ENCODE data around the gene EEF1AKMT3.

Gene EEF1AKMT3

DNA sequence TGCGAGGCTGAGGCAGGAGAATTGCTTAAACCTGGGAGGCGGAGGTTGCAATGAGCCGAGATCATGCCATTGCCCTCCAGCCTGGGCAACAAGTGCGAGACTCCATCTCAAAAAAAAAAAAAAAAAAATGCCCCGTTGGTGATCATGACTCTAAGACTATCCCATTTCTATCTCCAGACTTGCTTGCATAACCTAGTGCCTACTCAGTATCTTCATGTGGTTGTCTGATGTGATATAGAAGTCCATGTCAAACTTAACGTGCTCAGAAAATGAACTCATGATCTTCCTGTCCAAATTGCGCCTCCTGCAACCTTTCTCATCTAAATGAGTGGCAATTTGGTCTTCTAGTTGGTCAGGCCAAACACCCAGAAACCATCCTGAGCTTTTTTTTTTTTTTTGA, 5.5 kb downstream of the EEF1AKMT3 start:
- H3K27ac ChIP-seq, result no peak overlapping the region
- no peak for TF ChIP-seq ZFX (IDR thresholded peaks at IDR 0.05)
- TF ChIP-seq, protein P1, sequence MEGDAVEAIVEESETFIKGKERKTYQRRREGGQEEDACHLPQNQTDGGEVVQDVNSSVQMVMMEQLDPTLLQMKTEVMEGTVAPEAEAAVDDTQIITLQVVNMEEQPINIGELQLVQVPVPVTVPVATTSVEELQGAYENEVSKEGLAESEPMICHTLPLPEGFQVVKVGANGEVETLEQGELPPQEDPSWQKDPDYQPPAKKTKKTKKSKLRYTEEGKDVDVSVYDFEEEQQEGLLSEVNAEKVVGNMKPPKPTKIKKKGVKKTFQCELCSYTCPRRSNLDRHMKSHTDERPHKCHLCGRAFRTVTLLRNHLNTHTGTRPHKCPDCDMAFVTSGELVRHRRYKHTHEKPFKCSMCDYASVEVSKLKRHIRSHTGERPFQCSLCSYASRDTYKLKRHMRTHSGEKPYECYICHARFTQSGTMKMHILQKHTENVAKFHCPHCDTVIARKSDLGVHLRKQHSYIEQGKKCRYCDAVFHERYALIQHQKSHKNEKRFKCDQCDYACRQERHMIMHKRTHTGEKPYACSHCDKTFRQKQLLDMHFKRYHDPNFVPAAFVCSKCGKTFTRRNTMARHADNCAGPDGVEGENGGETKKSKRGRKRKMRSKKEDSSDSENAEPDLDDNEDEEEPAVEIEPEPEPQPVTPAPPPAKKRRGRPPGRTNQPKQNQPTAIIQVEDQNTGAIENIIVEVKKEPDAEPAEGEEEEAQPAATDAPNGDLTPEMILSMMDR (conservative IDR thresholded peaks at IDR 0.05), result no peak

DNA sequence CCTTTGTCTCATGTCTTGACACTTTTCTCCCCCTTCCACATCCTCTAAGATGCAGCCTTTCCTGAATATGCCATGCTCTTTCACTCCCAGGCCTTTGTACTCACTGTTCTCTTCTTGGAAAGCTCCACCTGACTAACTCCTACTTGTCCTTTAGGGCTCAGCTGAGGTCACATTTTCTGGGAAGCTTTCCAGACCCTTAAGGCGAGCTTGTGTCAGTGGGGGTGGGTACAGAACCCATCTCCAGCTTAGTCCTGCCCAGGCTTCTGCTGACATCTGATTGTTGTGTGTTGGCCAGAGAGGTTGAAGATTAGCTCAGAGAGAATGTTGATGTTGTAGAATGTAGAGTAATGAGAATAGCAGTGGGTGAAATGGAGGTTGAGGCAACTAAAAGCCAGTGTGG, 7.3 kb downstream of the EEF1AKMT3 start:
- TF ChIP-seq, protein P1 (conservative IDR thresholded peaks at IDR 0.05), result no peak
- no peak for TF ChIP-seq ZFX (IDR thresholded peaks at IDR 0.05)
- no peak overlapping the region for H3K27ac ChIP-seq

DNA sequence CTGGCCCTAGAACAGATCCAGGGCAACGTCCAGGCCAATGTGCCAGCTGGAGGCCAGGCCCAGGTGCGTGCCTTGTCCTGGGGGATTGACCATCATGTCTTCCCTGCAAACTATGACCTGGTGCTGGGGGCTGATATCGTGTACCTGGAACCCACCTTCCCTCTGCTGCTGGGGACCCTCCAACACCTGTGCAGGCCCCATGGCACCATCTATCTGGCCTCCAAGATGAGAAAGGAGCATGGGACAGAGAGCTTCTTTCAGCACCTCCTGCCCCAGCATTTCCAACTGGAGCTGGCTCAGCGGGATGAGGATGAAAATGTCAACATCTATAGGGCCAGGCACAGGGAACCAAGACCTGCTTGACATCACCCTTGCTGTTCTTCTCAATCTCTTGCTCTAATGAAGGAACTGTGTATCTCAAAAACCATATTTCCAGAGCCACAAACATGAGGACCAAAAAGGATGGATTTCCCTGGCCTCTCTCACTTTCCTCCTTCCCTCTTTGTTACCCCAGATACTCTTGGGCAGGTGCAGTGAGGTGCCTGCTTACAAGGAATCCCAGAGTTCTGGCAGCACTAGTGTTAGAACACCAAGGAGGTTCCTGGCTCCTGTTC, 8.0 kb downstream of the EEF1AKMT3 start:
- TF ChIP-seq ZFX (IDR thresholded peaks at IDR 0.05), result no peak
- TF ChIP-seq, protein P1 (conservative IDR thresholded peaks at IDR 0.05), result no peak

DNA sequence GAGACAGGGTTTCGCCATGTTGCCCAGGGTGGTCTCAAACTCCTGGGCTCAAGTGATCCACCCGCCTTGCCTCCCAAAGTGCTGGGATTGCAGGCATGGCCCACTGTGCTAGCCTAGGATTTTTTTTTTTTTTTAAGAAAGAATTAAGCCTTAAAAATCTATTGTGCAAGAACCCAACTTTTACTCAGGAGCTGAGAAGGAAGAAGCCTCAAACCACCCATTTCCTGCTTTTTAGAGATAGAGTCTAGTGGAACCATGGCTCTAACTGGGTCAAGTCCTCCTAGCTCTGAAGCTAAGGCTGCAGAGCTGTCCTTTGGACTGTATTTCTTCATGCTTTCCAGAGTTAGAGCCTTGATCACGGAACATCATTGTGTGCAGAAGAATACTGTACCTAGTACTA, 8.8 kb downstream of the EEF1AKMT3 start:
- no peak overlapping the region for H3K27ac ChIP-seq
- TF ChIP-seq, protein P1 (conservative IDR thresholded peaks at IDR 0.05), result no peak
- TF ChIP-seq ZFX (IDR thresholded peaks at IDR 0.05), result no peak

More for the DNA sequence above, 8.0 kb downstream of the EEF1AKMT3 start:
- no peak overlapping the region for H3K27ac ChIP-seq

DNA sequence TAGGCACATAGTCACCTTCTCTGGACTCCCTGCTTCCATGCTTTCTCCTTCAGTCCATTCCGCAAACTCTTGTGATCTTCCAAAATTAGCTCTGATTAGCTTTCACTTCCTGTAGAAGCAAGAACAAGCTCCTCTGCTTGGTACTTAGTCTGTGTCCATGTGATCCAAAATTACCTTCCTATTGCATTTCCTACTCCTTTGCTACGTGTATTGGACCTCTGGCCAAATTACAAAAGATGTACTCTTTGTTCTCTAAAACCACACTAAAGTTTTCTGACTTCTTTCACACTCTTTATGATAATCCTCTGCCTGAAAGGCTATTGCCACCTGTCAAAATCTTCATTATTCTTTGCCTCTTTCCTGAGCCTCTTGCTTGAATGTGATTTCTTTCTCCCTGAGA, 9.4 kb downstream of the EEF1AKMT3 start:
- TF ChIP-seq ZFX (IDR thresholded peaks at IDR 0.05), result no peak
- TF ChIP-seq, protein P1 (conservative IDR thresholded peaks at IDR 0.05), result no peak
- no peak overlapping the region for H3K27ac ChIP-seq

DNA sequence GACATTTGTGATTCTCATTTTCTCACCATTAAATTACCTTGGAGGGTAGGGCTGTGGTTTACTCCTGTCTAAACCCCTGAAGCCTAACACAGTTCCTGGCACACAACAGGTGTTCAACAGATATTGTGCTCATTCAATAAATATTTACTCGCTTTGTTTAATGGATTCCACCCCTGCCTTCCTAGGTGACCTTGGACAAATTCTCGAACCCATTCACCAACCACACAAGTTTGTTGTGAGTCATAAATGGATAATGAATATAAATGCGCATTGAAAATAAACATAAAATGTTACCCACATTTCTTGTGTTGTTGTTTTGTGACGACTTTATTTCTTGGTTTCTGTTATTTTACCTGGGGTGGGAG, 9.8 kb downstream of the EEF1AKMT3 start:
- peak overlapping the region; percentile 74; the same call in 1 of the 2 replicates for H3K27ac ChIP-seq
- no peak for TF ChIP-seq ZFX (IDR thresholded peaks at IDR 0.05)
- TF ChIP-seq, protein P1 (conservative IDR thresholded peaks at IDR 0.05), result no peak

DNA sequence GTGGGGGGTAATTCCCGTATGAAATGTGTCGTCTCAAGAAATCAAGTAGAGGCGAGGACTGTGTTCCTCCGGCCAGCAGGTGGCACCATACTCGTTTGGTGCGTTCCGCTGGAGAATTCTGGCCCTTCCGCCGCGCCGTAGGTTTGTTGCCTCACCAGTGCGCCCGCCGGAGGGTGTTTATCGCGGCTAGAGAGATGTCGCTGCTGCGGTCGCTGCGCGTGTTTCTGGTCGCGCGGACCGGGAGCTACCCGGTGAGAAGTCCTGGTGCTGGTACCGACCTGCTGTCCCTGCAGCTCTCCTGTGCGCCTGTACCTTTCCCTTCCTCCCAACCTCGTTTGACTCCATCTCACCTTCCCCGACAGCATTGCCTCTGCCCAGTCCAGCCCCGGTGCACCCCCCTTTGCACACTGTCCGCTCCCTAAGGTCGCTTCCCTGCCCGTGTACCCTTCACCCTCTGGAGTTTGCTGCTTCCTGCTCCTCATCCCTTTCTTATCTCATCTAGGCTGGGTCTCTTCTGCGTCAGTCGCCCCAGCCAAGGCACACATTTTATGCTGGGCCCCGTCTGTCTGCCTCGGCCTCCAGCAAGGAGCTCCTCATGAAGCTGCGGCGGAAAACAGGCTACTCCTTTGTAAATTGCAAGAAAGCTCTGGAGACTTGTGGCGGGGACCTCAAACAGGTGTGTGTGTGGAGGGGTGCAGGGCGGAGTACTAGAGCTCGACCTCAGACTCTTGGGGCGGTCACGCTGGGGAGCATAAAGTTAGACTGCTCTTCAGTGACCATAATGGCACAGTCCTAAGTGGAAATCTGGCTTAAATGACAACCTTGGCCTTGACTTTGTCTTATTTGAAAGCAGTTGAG, 10.4 kb downstream of the EEF1AKMT3 start, which contains the start of gene TSFM:
Gene TSFM (plus strand): TSS at position 180 of the 858 bp plus-strand sequence. CDS start 15 bp downstream, at position 195.
- peak within 1 kb of the TSS; percentile 74 for H3K27ac ChIP-seq
- TF ChIP-seq ZFX (IDR thresholded peaks at IDR 0.05), result peak; percentile 38; the same call in 1 of the 2 replicates
- TF ChIP-seq, protein P1 (conservative IDR thresholded peaks at IDR 0.05), result peak; percentile 97
